Uterus (tissue), 4 donors: Measurements from ENCODE around the gene ZNF24. TPM values are rescaled to one million over a fixed set of nuclear protein-coding genes. Genes with fewer than 3 reads are reported as not detected.

Source experiments
- DNase-seq, 2 donors: peaks; one replicate each; pipeline ENCODE4 v3.0.0-alpha.2; 2019 to 2020
- H3K27ac ChIP-seq, 2 donors: fragments of 200-600 bp; sonication (generic); 1 replicate in 1 of 2; 2 replicates in 1 of 2; pipeline ENCODE4 v1.5.1; 2016 to 2018
- H3K27me3 ChIP-seq, 2 donors: fragments of 200-600 bp; sonication (generic); one replicate each; pipeline ENCODE4 v1.5.1; 2018 to 2019; ENCODE audit warnings: control low read depth in 1 of 2
- H3K36me3 ChIP-seq, 2 donors: fragments of 200-600 bp; sonication (generic); one replicate each; pipeline ENCODE4 v1.5.1; 2019; ENCODE audit warnings: control low read depth in 1 of 2
- H3K4me1 ChIP-seq, 2 donors: fragments of 200-600 bp; sonication (generic); one replicate each; pipeline ENCODE4 v1.5.1; 2018 to 2019; ENCODE audit warnings: control low read depth in 1 of 2
- H3K4me3 ChIP-seq, 2 donors: fragments of 200-600 bp; sonication (generic); 1 replicate in 1 of 2; 2 replicates in 1 of 2; pipeline ENCODE4 v1.5.1; 2018 to 2019; ENCODE audit warnings: mild to moderate bottlenecking in 1 of 2
- H3K9me3 ChIP-seq, 2 donors: fragments of 200-600 bp; sonication (generic); one replicate each; pipeline ENCODE4 v1.5.1; 2019; ENCODE audit warnings: control low read depth in 1 of 2
- CTCF ChIP-seq, 4 experiments: fragments of 200-600 bp in 2 of 4; fragments of 450-650 bp in 2 of 4; sonication (generic) in 2 of 4; IDR thresholded peaks; one replicate each; pipeline ENCODE4 v1.5.1; 2016 to 2019; ENCODE audit warnings: antibody characterized with exemption in 4 of 4, mild to moderate bottlenecking in 2 of 4, moderate library complexity in 1 of 4
- POLR2A ChIP-seq, 2 donors: fragments of 450-650 bp; IDR thresholded peaks; one replicate each; pipeline ENCODE4 v1.6.1; 2016; ENCODE audit warnings: antibody characterized with exemption in 2 of 2, mild to moderate bottlenecking in 1 of 2, moderate library complexity in 1 of 2
- intact Hi-C: fragments of 100-400 bp; cut with DNase I; formaldehyde crosslinking; loops from one replicate; pipeline ENCODE4 v1.15.1; 2023; ENCODE audit warnings: low total_unique reads
- total RNA-seq, 4 donors: library from RNA; depleted of rRNA in 3 of 4; stranded (reverse); fragments of >200 nt in 3 of 4; gene quantifications; one replicate each; pipeline versions ENCODE4 v1.1.0 to v1.2.4, GENCODE V29; 2014 to 2023
- donor health status: DM: yes; HTN: yes; CAD: no.

Gene ZNF24
- total RNA-seq, 4 donors from 2014 or later, result 22.0 to 86.7 (median 42.8) TPM

DNA sequence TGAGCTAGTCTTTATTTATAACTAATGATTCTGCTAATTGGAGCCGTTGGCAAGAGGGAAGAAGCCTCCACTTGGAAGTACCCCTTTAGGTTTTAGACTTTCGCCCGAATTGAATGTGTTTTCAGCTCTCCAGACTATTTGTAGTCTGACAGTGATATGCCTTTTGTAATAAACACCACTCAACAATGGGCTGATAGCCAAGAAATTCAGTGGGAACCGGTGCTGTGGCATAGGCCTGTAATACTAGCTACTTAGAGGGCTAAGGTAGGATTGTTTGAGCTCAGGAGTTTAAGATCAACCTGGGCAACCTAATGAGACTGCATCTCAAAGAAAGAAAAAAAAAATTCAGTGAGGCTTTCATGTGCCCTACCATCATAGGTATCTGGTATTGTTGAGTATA, 40.6 kb downstream of the ZNF24 start:
- H3K9me3 ChIP-seq, result peaks cover 0 to 55% of the 10 kb centered on the region in 2 donors
- no peaks in the 10 kb centered on the region for H3K4me1 ChIP-seq
- H3K27me3 ChIP-seq, result no peaks in the 10 kb centered on the region
- no peak overlapping the region for H3K4me3 ChIP-seq
- no peak for TF ChIP-seq CTCF (IDR thresholded peaks at IDR 0.05)
- no peak for TF ChIP-seq POLR2A (IDR thresholded peaks at IDR 0.05)
- H3K27ac ChIP-seq, result no peak overlapping the region
- intact Hi-C loops, result no loop called here
- DNase-seq, result no peak
- no peaks in the 10 kb centered on the region for H3K36me3 ChIP-seq

DNA sequence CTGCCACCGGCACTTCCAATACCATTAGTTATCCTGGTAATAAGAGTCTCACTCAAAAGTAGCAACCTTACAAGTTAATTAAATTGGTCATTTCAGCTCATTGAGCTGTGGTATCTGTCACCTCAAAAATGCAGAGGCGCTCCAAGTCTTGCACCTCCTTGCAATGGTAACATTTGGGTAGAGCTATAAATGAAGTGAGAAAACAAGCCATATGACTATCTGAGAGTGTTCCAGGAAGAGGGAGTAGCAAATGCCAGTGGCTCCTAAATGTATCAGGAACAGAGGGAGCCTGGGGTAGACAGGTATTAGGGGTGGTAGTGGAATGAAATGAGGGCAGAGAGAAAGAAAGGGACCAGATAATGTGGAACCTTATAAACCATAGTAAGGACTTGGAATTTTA, 48.2 kb downstream of the ZNF24 start:
- H3K4me3 ChIP-seq, result no peak overlapping the region
- peaks cover 0 to 3% of the 10 kb centered on the region in 2 donors for H3K9me3 ChIP-seq
- TF ChIP-seq CTCF (IDR thresholded peaks at IDR 0.05) (no peak), POLR2A (IDR thresholded peaks at IDR 0.05) (no peak)
- intact Hi-C loops, result no loop called here
- peaks cover 0 to 4% of the 10 kb centered on the region in 2 donors for H3K4me1 ChIP-seq
- H3K27me3 ChIP-seq, result no peaks in the 10 kb centered on the region
- H3K27ac ChIP-seq, result no peak overlapping the region
- DNase-seq, result no peak
- no peaks in the 10 kb centered on the region for H3K36me3 ChIP-seq

- intact Hi-C loops, result no loop called here
- Histone ChIP-seq H3K27ac (peak overlapping the region in 1 of 2 donors; percentile 77), H3K4me3 (peak overlapping the region; percentile 56 to 91), H3K36me3 (no peaks in the 10 kb centered on the region), H3K4me1 (peaks cover 0 to 4% of the 10 kb centered on the region in 2 donors), H3K27me3 (no peaks in the 10 kb centered on the region), H3K9me3 (no peaks in the 10 kb centered on the region)
- TF ChIP-seq POLR2A (IDR thresholded peaks at IDR 0.05), result no peak
- no peak for TF ChIP-seq CTCF (IDR thresholded peaks at IDR 0.05)
- no peak for DNase-seq
Observed at GRCh38 chr18:35291166-35291565, 53.1 kb downstream of the ZNF24 start.

GRCh38 chr18:35290094-35290735, 54.0 kb downstream of the ZNF24 start, which contains the start of gene ZSCAN30:
TSS of gene ZSCAN30 (minus strand) at chr18:35290229. CDS start at chr18:35264352, 25,877 bp downstream.
- peak; percentile 93 to 96 for DNase-seq
- Histone ChIP-seq H3K27me3 (no peaks in the 10 kb centered on the region), H3K36me3 (no peaks in the 10 kb centered on the region), H3K9me3 (no peaks in the 10 kb centered on the region), H3K27ac (peak within 1 kb of the TSS; percentile 77 to 92), H3K4me3 (peak within 1 kb of the TSS; percentile 56 to 91), H3K4me1 (peaks cover 0 to 4% of the 10 kb centered on the region in 2 donors)
- TF ChIP-seq POLR2A (IDR thresholded peaks at IDR 0.05), result peak in 1 of 2 donors; percentile 49
- peak in 1 of 4 experiments; percentile 24 for TF ChIP-seq CTCF (IDR thresholded peaks at IDR 0.05)
- intact Hi-C loops, result no loop called here

- intact Hi-C loops, result no loop called here
- TF ChIP-seq POLR2A (IDR thresholded peaks at IDR 0.05) (no peak), CTCF (IDR thresholded peaks at IDR 0.05) (no peak)
- Histone ChIP-seq H3K36me3 (no peaks in the 10 kb centered on the region), H3K27me3 (no peaks in the 10 kb centered on the region), H3K4me3 (peak overlapping the region; percentile 56 to 91), H3K9me3 (no peaks in the 10 kb centered on the region), H3K4me1 (peaks cover 0 to 4% of the 10 kb centered on the region in 2 donors), H3K27ac (peak overlapping the region; percentile 77 to 92)
- peak in 1 of 2 donors; percentile 35 for DNase-seq
Observed at GRCh38 chr18:35289727-35290093, 54.5 kb downstream of the ZNF24 start.
